ENCODE measurements around the gene ATP2C2.

DNA sequence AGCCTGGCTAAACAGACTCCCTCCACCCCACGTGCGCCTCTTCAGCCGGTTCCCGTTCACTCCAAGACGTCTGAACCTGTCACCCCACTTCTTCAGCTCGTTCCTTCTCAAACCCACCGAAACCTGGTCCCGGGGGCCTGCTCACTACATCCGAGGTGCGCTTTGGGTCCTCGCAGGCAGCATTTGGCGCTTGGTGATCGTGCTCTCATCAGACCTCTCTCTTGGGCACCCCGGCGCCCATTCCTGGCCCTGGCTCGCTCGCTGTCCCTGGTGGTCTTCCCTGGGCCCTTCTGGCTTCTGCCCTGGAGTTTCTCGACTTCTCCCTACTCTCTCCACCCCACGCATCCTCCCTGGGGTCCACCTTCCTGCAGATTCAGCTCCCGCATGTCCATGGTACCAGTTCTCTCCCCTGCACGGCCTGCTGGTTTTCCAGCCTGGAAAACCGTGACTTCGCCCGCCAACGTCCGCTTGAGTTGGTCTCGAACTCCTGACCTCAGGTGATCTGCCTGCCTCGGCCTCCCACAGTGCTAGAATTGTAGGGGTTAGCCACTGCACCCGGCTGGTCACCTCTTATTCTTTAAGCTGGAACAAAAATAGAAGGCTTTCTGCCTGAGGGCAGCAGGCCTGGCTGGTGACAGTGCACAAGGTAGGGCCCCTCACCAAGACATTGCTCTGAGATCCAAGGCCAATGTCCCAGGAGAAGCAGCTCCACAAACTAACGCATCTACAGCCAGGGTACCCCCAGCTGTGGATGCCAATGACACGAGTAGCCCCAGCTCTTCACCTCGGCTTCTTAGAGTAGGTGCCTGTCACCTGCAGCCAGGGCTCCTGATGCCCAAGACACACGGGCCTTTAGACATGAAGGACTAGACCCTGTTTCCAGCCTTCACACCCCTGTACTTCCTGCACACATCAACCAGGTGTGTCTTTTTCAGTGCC lies 137.2 kb downstream of the ATP2C2 start:
- TF ChIP-seq ZNF274 (IDR thresholded peaks at IDR 0.05; ENCODE audit: low read depth, low read length) = no peak
- TF ChIP-seq YY1 (IDR thresholded peaks at IDR 0.05; ENCODE audit: insufficient read depth, insufficient read length) = no peak
- TF ChIP-seq SUZ12 (IDR thresholded peaks at IDR 0.05; ENCODE audit: extremely low read depth, insufficient read depth, insufficient read length) = no peak
